GM12878 (cell line): Measurements from ENCODE around the gene AUNIP. TPM values are rescaled to one million over a fixed set of nuclear protein-coding genes. Genes with fewer than 3 reads are reported as not detected.

Experiments
- ATAC-seq: fragments of 200-7000 bp; cut with Tn5 transposase; 3 replicates; pipeline ENCODE4 v1.9.1; 2020; ENCODE audit warnings: mild to moderate bottlenecking, moderate library complexity
- BruUV-seq: library from RNA; stranded (reverse); fragments of 400-500 nt; replicated peaks from 2 replicates; lab custom pipeline; 2021; lab: Mats Ljungman, UMichigan
- CTCF ChIA-PET: fragments of 300-600 bp; sonication (Branson Sonifier 250); formaldehyde crosslinking; extraction: SDS; loops from one replicate; lab custom pipeline; 2021; ENCODE audit warnings: inconsistent platforms; lab: Yijun Ruan, JAX
- POLR2A ChIA-PET: fragments of 350-600 bp; formaldehyde crosslinking; extraction: SDS; loops from one replicate; lab custom pipeline; 2021; ENCODE audit warnings: inconsistent platforms; lab: Charles Lee
- RAD21 ChIA-PET: fragments of 300-600 bp; sonication (Branson Sonifier 250); formaldehyde crosslinking; loops from one replicate; lab custom pipeline; 2023; ENCODE audit warnings: antibody characterized with exemption; ENCODE audit not compliant: unreplicated experiment; lab: Charles Lee
- SMC1A ChIA-PET: fragments of 300-600 bp; sonication (Branson Sonifier 250); formaldehyde crosslinking; loops from one replicate; lab custom pipeline; 2023; ENCODE audit not compliant: unreplicated experiment, uncharacterized antibody; lab: Charles Lee
- DNase-seq: peaks from one replicate; pipeline ENCODE4 v3.0.0-alpha.2; 2011; ENCODE audit warnings: low read depth, low spot score
- FAIRE-seq: peaks from 3 replicates; lab custom pipeline; 2011; peaks lifted over from hg19 to GRCh38; lab: Jason Lieb, UNC
- H2AFZ ChIP-seq: 2 replicates; pipeline ENCODE4 v1.6.0; 2011; ENCODE audit warnings: low read depth, low read length, control low read depth; ENCODE audit not compliant: control insufficient read depth
- H3K27ac ChIP-seq: 2 replicates; pipeline ENCODE4 v1.5.1; 2011; ENCODE audit warnings: control low read depth; ENCODE audit not compliant: control insufficient read depth, insufficient read depth
- H3K27me3 ChIP-seq, 2 experiments: replicated peaks in 1 of 2; 2 replicates each; pipeline versions ENCODE4 v1.6.0 to v1.6.1; 2011; ENCODE audit warnings: low read length in 1 of 2; ENCODE audit not compliant: control insufficient read depth in 2 of 2, insufficient read depth in 2 of 2
- H3K36me3 ChIP-seq, 2 experiments: 2 replicates each; pipeline ENCODE4 v1.5.1; 2011; ENCODE audit warnings: low read length in 1 of 2; ENCODE audit not compliant: control insufficient read depth in 2 of 2, insufficient read depth in 2 of 2
- H3K4me1 ChIP-seq: 2 replicates; pipeline ENCODE4 v1.6.1; 2011; ENCODE audit warnings: mild to moderate bottlenecking, low read length, moderate library complexity, mixed read lengths; ENCODE audit not compliant: control insufficient read depth, insufficient read depth
- H3K4me2 ChIP-seq: 2 replicates; pipeline ENCODE4 v1.6.0; 2011; ENCODE audit warnings: control low read depth; ENCODE audit not compliant: control insufficient read depth, insufficient read depth
- H3K4me3 ChIP-seq: fragments of 200-600 bp; sonication (generic); 2 replicates; pipeline ENCODE4 v1.5.1; 2016
- H3K79me2 ChIP-seq: 2 replicates; pipeline ENCODE4 v1.6.0; 2011; ENCODE audit warnings: low read length; ENCODE audit not compliant: control insufficient read depth, insufficient read depth
- H3K9ac ChIP-seq: 2 replicates; pipeline ENCODE4 v1.8.0; 2011; ENCODE audit warnings: low read length, control low read depth, mixed read lengths; ENCODE audit not compliant: control insufficient read depth, insufficient read depth
- H3K9me3 ChIP-seq: replicated peaks from 3 replicates; pipeline ENCODE4 v1.5.1; 2011; ENCODE audit warnings: mild to moderate bottlenecking, low read length; ENCODE audit not compliant: control insufficient read depth, insufficient read depth
- H4K20me1 ChIP-seq: 2 replicates; pipeline ENCODE4 v1.6.0; 2011; ENCODE audit not compliant: control insufficient read depth, insufficient read depth
- GATAD2B ChIP-seq: fragments of 450-650 bp; conservative IDR thresholded peaks from 2 replicates; pipeline ENCODE4 v1.6.1; 2017; ENCODE audit warnings: low read depth, mild to moderate bottlenecking, moderate library complexity
- HCFC1 ChIP-seq: fragments of 150-350 bp; IDR thresholded peaks from 2 replicates; pipeline ENCODE4 v1.6.1; 2014; ENCODE audit warnings: low read length
- POLR2AphosphoS5 ChIP-seq: IDR thresholded peaks from 2 replicates; pipeline ENCODE4 v1.6.1; 2011; ENCODE audit warnings: mild to moderate bottlenecking, low read length, inconsistent platforms
- SMAD5 ChIP-seq: IDR thresholded peaks from 2 replicates; pipeline ENCODE4 v1.6.1; 2016; ENCODE audit warnings: antibody characterized with exemption, low read depth
- WGBS: methylation state at CpG from one replicate; pipeline ENCODE4 v1.1.6; 2016; ENCODE audit warnings: low lambda C conversion rate; ENCODE audit not compliant: insufficient replicate concordance, insufficient coverage; ENCODE audit errors: missing lambda C conversion rate; 5-methylcytosine and 5-hydroxymethylcytosine counted together
- in situ Hi-C: fragments of 300-500 bp; cut with MboI; formaldehyde crosslinking; loops from 9 replicates; pipeline ENCODE4 v1.14.3; 2018; ENCODE audit warnings: mixed read lengths
- intact Hi-C: fragments of 100-400 bp; cut with micrococcal nuclease; formaldehyde crosslinking; loops from one replicate; pipeline ENCODE4 v1.14.2; 2022; ENCODE audit not compliant: unreplicated experiment
- polyA plus RNA-seq, 11 experiments: library from polyadenylated mRNA; depleted of rRNA in 4 of 11; unstranded in 6 of 11; stranded (reverse) in 5 of 11; fragments of >200 nt; fragmentation: Nextera tagmentation in 4 of 11; fragmentation: Illumina TruSeq in 1 of 11; extraction: Ambion mirVana in 4 of 11; extraction: Trizol in 1 of 11; gene quantifications; 1 replicate in 1 of 11; 2 replicates in 10 of 11; pipeline versions ENCODE4 v1.2.1 to v1.2.3, GENCODE V29; 2011 to 2016; ENCODE audit warnings: inconsistent platforms in 2 of 11, missing spikeins in 2 of 11, low read depth in 1 of 11
- total RNA-seq, 4 experiments: library from RNA; depleted of rRNA in 3 of 4; stranded (reverse); fragments of >200 nt in 3 of 4; fragmentation: Illumina TruSeq in 1 of 4; extraction: Trizol in 1 of 4; gene quantifications; 2 replicates each; pipeline versions ENCODE4 v1.2.1 to v1.2.3, GENCODE V29; 2013 to 2021

Gene AUNIP
- total and polyA plus RNA-seq, 10 of the 15 experiments (the other 5 are each of a cell fraction or from before 2014, with no cell fraction given), result 3.9 to 20.0 (median 12.7) TPM

- CTCF ChIA-PET, result interaction anchor here (14.0 kb wide), 1 partner anchor 98 kb away, joined by 383 read pairs; the partner anchor contains the start of gene PAFAH2
- POLR2A ChIA-PET, result interaction anchor here (12.0 kb wide), 1 partner anchor 100 kb away, joined by 116 read pairs; the partner anchor contains the start of gene PAFAH2
- RAD21 ChIA-PET, result interaction anchor here (14.5 kb wide), 1 partner anchor 98 kb away, joined by 296 read pairs; the partner anchor contains the start of gene PAFAH2
- intact Hi-C loops (no loop called here), in situ Hi-C loops (loop anchor here (5.0 kb wide), 1 partner anchor 99 kb away; the partner anchor contains the start of gene PAFAH2)
- H3K79me2 ChIP-seq, result peaks cover 13% of the 10 kb centered on the region
- no peak overlapping the region for H3K4me2 ChIP-seq
- FAIRE-seq, result no peak
- TF ChIP-seq POLR2AphosphoS5, result peak; percentile 59; the same call in 1 of the 2 replicates
- TF ChIP-seq SMAD5, result 0 out of 2 replicates have a peak, but pooled peaks have one; percentile 22
- TF ChIP-seq HCFC1, result no peak
- no peak for TF ChIP-seq GATAD2B
- no peaks in the 10 kb centered on the region for H4K20me1 ChIP-seq
- H2AFZ ChIP-seq, result no peak overlapping the region
- H3K27ac ChIP-seq, result no peak overlapping the region; the same call in 1 of the 2 replicates
- SMC1A ChIA-PET, result interaction anchor here (0.6 to 19.7 kb wide), 2 partner anchors 79 to 100 kb away, joined by 3 to 319 read pairs; partner anchors contain the start of genes MTFR1L and PAFAH2
- no TSS peak for BruUV-seq
- H3K4me1 ChIP-seq, result peaks cover 6% of the 10 kb centered on the region; the same call in 1 of the 2 replicates
- no peak overlapping the region for H3K4me3 ChIP-seq
- no peak for DNase-seq
- WGBS, result 90% methylated on average over 11 of the region's 11 CpGs
- no peaks in the 10 kb centered on the region for H3K27me3 ChIP-seq
- H3K36me3 ChIP-seq, result peaks cover 5 to 15% of the 10 kb centered on the region in 2 experiments; a peak in 3 of 4 replicates
- ATAC-seq, result no peak
- H3K9ac ChIP-seq, result no peak overlapping the region
- H3K9me3 ChIP-seq, result no peaks in the 10 kb centered on the region
Observed at GRCh38 chr1:25898223-25899015, 39.2 kb upstream of the AUNIP start.
